K562 (cell line): Measurements from ENCODE around the gene MMP24.

Source experiments
- ESRRA ChIP-seq: fragments of 450-650 bp; IDR thresholded peaks from 2 replicates; pipeline ENCODE4 v1.6.1; 2014; ENCODE audit warnings: low read depth, mild to moderate bottlenecking, moderate library complexity, borderline replicate concordance
- MECOM ChIP-seq: fragments of 250-450 bp; sonication (Bioruptor Pico); IDR thresholded peaks from 2 replicates; pipeline ENCODE4 v1.8.0; 2022; ENCODE audit warnings: inconsistent platforms
- ZBTB40 ChIP-seq, 2 experiments: fragments of 450-650 bp in 1 of 2; sonication (generic) in 1 of 2; formaldehyde crosslinking in 1 of 2; IDR thresholded peaks; 2 replicates each; pipeline versions ENCODE4 v1.7.1 to v1.9.0; 2016 to 2022; ENCODE audit warnings: inconsistent platforms in 1 of 2, mild to moderate bottlenecking in 1 of 2, missing genetic modification reagents in 1 of 2
- ZFP36 ChIP-seq: fragments of 150-350 bp; IDR thresholded peaks from 2 replicates; pipeline ENCODE4 v1.6.1; 2018; ENCODE audit warnings: low read length, low read depth; ENCODE audit not compliant: partially characterized antibody
- ZNF507 ChIP-seq: conservative IDR thresholded peaks from 2 replicates; pipeline ENCODE4 v1.6.1; 2017; ENCODE audit warnings: missing genetic modification characterization, missing compliant biosample characterization

- TF ChIP-seq ESRRA (no peak), ZFP36 (no peak), ZBTB40 (IDR thresholded peaks at IDR 0.05) (no peak), ZBTB40 (CRISPR knock-in tag; IDR thresholded peaks at IDR 0.05) (no peak), MECOM (CRISPR knock-in tag) (no peak), ZNF507 (no peak)
Observed at GRCh38 chr20:35326021-35326739, 99.7 kb downstream of the MMP24 start.
